Ovary (tissue), 1 donor: ENCODE measurements around the gene MMP24OS.

Source experiments
- EP300 ChIP-seq: sonication (generic); formaldehyde crosslinking; IDR thresholded peaks from one replicate; pipeline ENCODE4 v1.6.1; 2017; ENCODE audit warnings: antibody characterized with exemption
- POLR2A ChIP-seq: fragments of 450-650 bp; IDR thresholded peaks from one replicate; pipeline ENCODE4 v1.6.1; 2017; ENCODE audit warnings: antibody characterized with exemption, mild to moderate bottlenecking, moderate library complexity

- TF ChIP-seq EP300 (no peak), POLR2A (no peak)
These were observed 14.2 kb downstream of the MMP24OS start for GRCh38 chr20:35263532-35264341.
